Measurements from ENCODE around the gene CDH4. TPM values are rescaled to one million over a fixed set of nuclear protein-coding genes. Genes with fewer than 3 reads are reported as not detected.

Gene CDH4
- total RNA-seq, 4 donors from 2014 or later, result under 0.01 to 0.56 (median 0.19) TPM; not detected in 1

DNA sequence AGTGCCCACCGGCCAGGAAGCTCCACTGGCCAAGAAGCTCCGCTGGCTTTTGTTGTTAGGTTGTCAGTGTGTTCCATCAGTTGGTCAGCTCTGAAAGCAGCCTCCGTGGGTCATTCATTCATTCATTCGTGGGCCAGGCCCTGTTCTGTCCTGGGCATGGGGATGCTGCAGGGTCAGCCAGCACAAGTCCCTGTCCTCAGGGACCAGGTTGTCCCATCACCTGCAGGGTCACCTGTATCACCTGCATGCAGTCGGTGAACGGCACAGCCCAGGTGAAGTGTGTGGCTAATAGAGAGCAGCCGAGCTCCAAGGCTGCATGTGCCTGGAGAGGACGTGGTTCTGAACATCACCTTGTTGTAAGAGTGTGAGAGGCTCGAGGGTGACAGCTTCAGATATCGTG is 403.5 kb downstream of the CDH4 start:
- no peak for ATAC-seq (ENCODE audit: low FRiP score)
- no peak for DNase-seq (ENCODE audit: low spot score)
- TF ChIP-seq, protein P1, sequence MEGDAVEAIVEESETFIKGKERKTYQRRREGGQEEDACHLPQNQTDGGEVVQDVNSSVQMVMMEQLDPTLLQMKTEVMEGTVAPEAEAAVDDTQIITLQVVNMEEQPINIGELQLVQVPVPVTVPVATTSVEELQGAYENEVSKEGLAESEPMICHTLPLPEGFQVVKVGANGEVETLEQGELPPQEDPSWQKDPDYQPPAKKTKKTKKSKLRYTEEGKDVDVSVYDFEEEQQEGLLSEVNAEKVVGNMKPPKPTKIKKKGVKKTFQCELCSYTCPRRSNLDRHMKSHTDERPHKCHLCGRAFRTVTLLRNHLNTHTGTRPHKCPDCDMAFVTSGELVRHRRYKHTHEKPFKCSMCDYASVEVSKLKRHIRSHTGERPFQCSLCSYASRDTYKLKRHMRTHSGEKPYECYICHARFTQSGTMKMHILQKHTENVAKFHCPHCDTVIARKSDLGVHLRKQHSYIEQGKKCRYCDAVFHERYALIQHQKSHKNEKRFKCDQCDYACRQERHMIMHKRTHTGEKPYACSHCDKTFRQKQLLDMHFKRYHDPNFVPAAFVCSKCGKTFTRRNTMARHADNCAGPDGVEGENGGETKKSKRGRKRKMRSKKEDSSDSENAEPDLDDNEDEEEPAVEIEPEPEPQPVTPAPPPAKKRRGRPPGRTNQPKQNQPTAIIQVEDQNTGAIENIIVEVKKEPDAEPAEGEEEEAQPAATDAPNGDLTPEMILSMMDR (IDR thresholded peaks at IDR 0.05), result no peak

GRCh38 chr20:61656198-61656597 is 404.1 kb downstream of the CDH4 start:
- TF ChIP-seq, protein P1 (IDR thresholded peaks at IDR 0.05), result no peak
- no peak for DNase-seq (ENCODE audit: low spot score)
- no peak for ATAC-seq (ENCODE audit: low FRiP score)

DNA sequence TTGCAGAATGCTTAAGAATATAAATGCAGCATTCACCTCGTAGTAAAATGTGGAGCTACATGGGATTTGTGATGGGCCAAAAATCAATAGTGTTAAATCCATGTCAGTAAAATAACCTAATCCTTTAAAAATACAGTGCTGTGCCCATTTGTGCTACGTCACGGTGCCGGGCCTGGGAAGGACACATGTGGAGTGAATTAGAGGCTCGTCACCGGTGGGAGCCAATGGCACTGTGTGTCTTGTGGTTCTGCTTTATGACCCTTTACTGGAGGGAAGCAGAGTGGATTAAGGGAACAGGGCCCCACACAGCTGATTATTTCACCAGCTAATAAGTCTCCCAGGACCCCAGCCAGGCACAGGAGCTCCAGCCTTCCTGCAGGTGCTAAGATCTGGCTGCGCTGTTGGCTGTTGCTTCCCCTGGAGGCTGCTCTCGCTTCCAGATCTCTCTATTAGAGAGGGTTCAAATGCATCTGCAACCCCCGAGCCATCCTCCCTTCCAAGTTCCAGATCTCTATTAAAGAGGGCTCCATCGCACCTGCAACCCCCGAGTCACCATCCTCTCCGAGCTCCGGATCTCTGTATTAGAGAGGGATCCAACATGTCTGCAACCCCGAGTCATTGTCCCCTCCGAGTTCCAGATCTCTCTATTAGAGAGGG is 405.8 kb downstream of the CDH4 start:
- no peak for DNase-seq (ENCODE audit: low spot score)
- TF ChIP-seq, protein P1 (IDR thresholded peaks at IDR 0.05), result no peak
- ATAC-seq (ENCODE audit: low FRiP score), result no peak

DNA sequence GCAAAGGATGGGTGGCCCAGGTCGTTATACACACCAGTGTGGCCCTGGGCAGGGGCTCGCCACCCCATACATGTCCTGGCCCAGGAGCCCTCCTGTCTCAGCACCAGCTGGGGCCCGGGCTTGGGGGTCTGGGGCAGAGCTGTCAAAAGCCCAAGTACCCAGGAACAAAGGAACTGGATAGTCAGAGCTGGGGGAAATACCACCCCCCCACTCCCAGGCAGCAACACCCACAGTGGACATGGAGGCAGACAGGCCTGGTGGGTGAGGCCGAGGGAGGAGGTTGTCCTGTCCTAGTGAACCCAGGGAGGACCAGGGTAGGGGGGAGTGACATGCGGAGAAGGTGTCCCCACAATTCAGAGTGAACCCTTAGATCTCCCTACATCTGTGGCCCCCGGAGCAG is 406.5 kb downstream of the CDH4 start:
- no peak for ATAC-seq (ENCODE audit: low FRiP score)
- TF ChIP-seq, protein P1 (IDR thresholded peaks at IDR 0.05), result no peak
- DNase-seq (ENCODE audit: low spot score), result no peak

- no peak for ATAC-seq (ENCODE audit: low FRiP score)
These were observed 407.4 kb downstream of the CDH4 start for GRCh38 chr20:61659246-61659993.

GRCh38 chr20:61659994-61660346 is 407.9 kb downstream of the CDH4 start:
- DNase-seq (ENCODE audit: low spot score) (no peak), ATAC-seq (ENCODE audit: low FRiP score) (no peak)
- TF ChIP-seq, protein P1 (IDR thresholded peaks at IDR 0.05), result no peak

More at GRCh38 chr20:61659246-61659993, 407.4 kb downstream of the CDH4 start:
- TF ChIP-seq, protein P1 (IDR thresholded peaks at IDR 0.05), result no peak
- no peak for DNase-seq (ENCODE audit: low spot score)

GRCh38 chr20:61660559-61660958 is 408.5 kb downstream of the CDH4 start:
- DNase-seq (ENCODE audit: low spot score), result no peak
- TF ChIP-seq, protein P1 (IDR thresholded peaks at IDR 0.05), result no peak

More at GRCh38 chr20:61660559-61660958, 408.5 kb downstream of the CDH4 start:
- ATAC-seq (ENCODE audit: low FRiP score), result no peak
